ENCODE data around the gene KIF6.

The KIF6 gene

DNA sequence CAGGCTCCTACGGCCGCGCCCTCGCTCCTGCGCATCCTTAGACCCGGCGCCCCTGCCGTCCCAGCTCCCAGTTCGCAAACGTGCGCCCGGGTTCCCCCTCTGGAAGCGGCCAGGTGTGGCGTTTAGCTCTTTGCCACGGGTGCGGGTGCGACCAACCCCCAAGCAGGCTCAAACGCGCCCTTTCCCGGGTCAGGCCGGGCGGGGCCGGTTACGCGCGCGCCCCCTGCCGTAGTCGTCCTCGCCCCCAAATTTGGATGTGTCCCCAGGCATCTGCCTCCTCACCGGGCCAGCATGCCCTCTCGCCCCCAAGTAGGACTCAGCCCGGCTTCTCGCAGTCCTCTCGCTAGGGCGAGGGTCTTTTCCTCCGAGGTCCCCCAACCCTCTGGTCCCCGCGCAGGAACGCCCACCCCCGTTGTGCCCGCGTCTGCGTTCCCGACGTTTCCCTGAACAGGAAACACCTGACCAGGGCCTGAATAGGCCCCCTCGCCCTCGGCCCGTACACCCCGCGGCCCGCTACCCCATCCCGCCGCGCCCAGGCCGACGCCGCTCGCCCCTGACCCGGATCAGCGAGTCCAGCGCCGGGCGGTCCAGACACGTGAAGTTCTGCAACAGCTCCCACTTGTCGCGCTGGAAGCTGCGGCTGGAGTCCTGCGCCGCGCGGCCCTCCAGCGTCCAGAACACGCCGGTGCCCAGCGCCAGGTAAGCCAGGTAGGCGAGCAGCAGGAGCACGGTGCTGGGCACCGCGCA lies 411.5 kb downstream of the KIF6 start:
- Mint-ChIP-seq H3K27ac (ENCODE audit: low read depth) (no peak overlapping the region), H3K36me3 (ENCODE audit: insufficient read depth) (peaks cover 2% of the 10 kb centered on the region), H3K27me3 (peaks cover 70% of the 10 kb centered on the region), H3K9me3 (no peaks in the 10 kb centered on the region), H3K4me3 (peak overlapping the region; percentile 19), H3K4me1 (no peaks in the 10 kb centered on the region)
- no peak for ATAC-seq (replicated peaks; ENCODE audit: extremely low read depth, poor library complexity, severe bottlenecking)
- DNase-seq (ENCODE audit: low spot score in 2 of 2), result no peak

GRCh38 chr6:39312912-39313525 lies 412.2 kb downstream of the KIF6 start:
- ATAC-seq (replicated peaks; ENCODE audit: extremely low read depth, poor library complexity, severe bottlenecking) (no peak), DNase-seq (ENCODE audit: low spot score in 2 of 2) (no peak)
- Mint-ChIP-seq H3K27ac (ENCODE audit: low read depth) (no peak overlapping the region), H3K27me3 (peaks cover 64% of the 10 kb centered on the region), H3K9me3 (no peaks in the 10 kb centered on the region), H3K36me3 (ENCODE audit: insufficient read depth) (no peaks in the 10 kb centered on the region), H3K4me1 (no peaks in the 10 kb centered on the region), H3K4me3 (no peak overlapping the region)

- H3K36me3 Mint-ChIP-seq (ENCODE audit: insufficient read depth), result no peaks in the 10 kb centered on the region
These were observed 414.7 kb downstream of the KIF6 start for GRCh38 chr6:39310542-39310941.

GRCh38 chr6:39309942-39310531 lies 415.2 kb downstream of the KIF6 start:
- ATAC-seq (replicated peaks; ENCODE audit: extremely low read depth, poor library complexity, severe bottlenecking), result peak; percentile 28

More at GRCh38 chr6:39310542-39310941, 414.7 kb downstream of the KIF6 start:
- H3K4me3 Mint-ChIP-seq, result no peak overlapping the region
- no peaks in the 10 kb centered on the region for H3K4me1 Mint-ChIP-seq
- H3K27me3 Mint-ChIP-seq, result peaks cover 40% of the 10 kb centered on the region
- ATAC-seq (replicated peaks; ENCODE audit: extremely low read depth, poor library complexity, severe bottlenecking) (no peak), DNase-seq (ENCODE audit: low spot score in 2 of 2) (no peak)
- H3K9me3 Mint-ChIP-seq, result no peaks in the 10 kb centered on the region
- peak overlapping the region; percentile 16 for H3K27ac Mint-ChIP-seq (ENCODE audit: low read depth)

GRCh38 chr6:39307462-39307861 lies 417.7 kb downstream of the KIF6 start:
- DNase-seq (ENCODE audit: low spot score in 2 of 2), result no peak
- no peak for ATAC-seq (replicated peaks; ENCODE audit: extremely low read depth, poor library complexity, severe bottlenecking)
- Mint-ChIP-seq H3K4me1 (peaks cover 8% of the 10 kb centered on the region), H3K27me3 (peaks cover 27% of the 10 kb centered on the region), H3K9me3 (no peaks in the 10 kb centered on the region), H3K4me3 (no peak overlapping the region), H3K36me3 (ENCODE audit: insufficient read depth) (no peaks in the 10 kb centered on the region), H3K27ac (ENCODE audit: low read depth) (no peak overlapping the region)

More at GRCh38 chr6:39309942-39310531, 415.2 kb downstream of the KIF6 start:
- H3K27me3 Mint-ChIP-seq, result peaks cover 35% of the 10 kb centered on the region
- DNase-seq (ENCODE audit: low spot score in 2 of 2), result peak; percentile 25 to 38
- no peaks in the 10 kb centered on the region for H3K36me3 Mint-ChIP-seq (ENCODE audit: insufficient read depth)
- H3K27ac Mint-ChIP-seq (ENCODE audit: low read depth), result no peak overlapping the region
- H3K4me1 Mint-ChIP-seq, result no peaks in the 10 kb centered on the region
- H3K9me3 Mint-ChIP-seq, result no peaks in the 10 kb centered on the region
- H3K4me3 Mint-ChIP-seq, result no peak overlapping the region

GRCh38 chr6:39304951-39305350 lies 420.3 kb downstream of the KIF6 start:
- DNase-seq (ENCODE audit: low spot score in 2 of 2) (no peak), ATAC-seq (replicated peaks; ENCODE audit: extremely low read depth, poor library complexity, severe bottlenecking) (no peak)
- Mint-ChIP-seq H3K27ac (ENCODE audit: low read depth) (no peak overlapping the region), H3K9me3 (no peaks in the 10 kb centered on the region), H3K4me1 (peaks cover 11% of the 10 kb centered on the region), H3K4me3 (no peak overlapping the region), H3K36me3 (ENCODE audit: insufficient read depth) (no peaks in the 10 kb centered on the region), H3K27me3 (peaks cover 18% of the 10 kb centered on the region)

- no peaks in the 10 kb centered on the region for H3K36me3 Mint-ChIP-seq (ENCODE audit: insufficient read depth)
- no peak overlapping the region for H3K4me3 Mint-ChIP-seq
- H3K27ac Mint-ChIP-seq (ENCODE audit: low read depth), result no peak overlapping the region
- peaks cover 14% of the 10 kb centered on the region for H3K27me3 Mint-ChIP-seq
- DNase-seq (ENCODE audit: low spot score in 2 of 2) (no peak), ATAC-seq (replicated peaks; ENCODE audit: extremely low read depth, poor library complexity, severe bottlenecking) (no peak)
- peaks cover 11% of the 10 kb centered on the region for H3K4me1 Mint-ChIP-seq
- no peaks in the 10 kb centered on the region for H3K9me3 Mint-ChIP-seq
These were observed 421.6 kb downstream of the KIF6 start for GRCh38 chr6:39303425-39304153.

- peak; percentile 88 for ATAC-seq (replicated peaks; ENCODE audit: extremely low read depth, poor library complexity, severe bottlenecking)
These were observed 422.4 kb downstream of the KIF6 start for GRCh38 chr6:39302669-39303424.

GRCh38 chr6:39302011-39302410 lies 423.2 kb downstream of the KIF6 start:
- peaks cover 14% of the 10 kb centered on the region for H3K27me3 Mint-ChIP-seq
- H3K27ac Mint-ChIP-seq (ENCODE audit: low read depth), result no peak overlapping the region
- peaks cover 11% of the 10 kb centered on the region for H3K4me1 Mint-ChIP-seq
- no peaks in the 10 kb centered on the region for H3K9me3 Mint-ChIP-seq
- H3K4me3 Mint-ChIP-seq, result no peak overlapping the region
- DNase-seq (ENCODE audit: low spot score in 2 of 2) (no peak), ATAC-seq (replicated peaks; ENCODE audit: extremely low read depth, poor library complexity, severe bottlenecking) (no peak)
- H3K36me3 Mint-ChIP-seq (ENCODE audit: insufficient read depth), result no peaks in the 10 kb centered on the region

More at GRCh38 chr6:39302669-39303424, 422.4 kb downstream of the KIF6 start:
- peak; percentile 73 to 81 for DNase-seq (ENCODE audit: low spot score in 2 of 2)
- peaks cover 14% of the 10 kb centered on the region for H3K27me3 Mint-ChIP-seq
- no peaks in the 10 kb centered on the region for H3K36me3 Mint-ChIP-seq (ENCODE audit: insufficient read depth)
- no peaks in the 10 kb centered on the region for H3K9me3 Mint-ChIP-seq
- peaks cover 11% of the 10 kb centered on the region for H3K4me1 Mint-ChIP-seq
- H3K4me3 Mint-ChIP-seq, result peak overlapping the region; percentile 51
- no peak overlapping the region for H3K27ac Mint-ChIP-seq (ENCODE audit: low read depth)

- Mint-ChIP-seq H3K27ac (ENCODE audit: low read depth) (no peak overlapping the region), H3K36me3 (ENCODE audit: insufficient read depth) (no peaks in the 10 kb centered on the region), H3K27me3 (peaks cover 14% of the 10 kb centered on the region), H3K4me3 (no peak overlapping the region), H3K4me1 (peaks cover 11% of the 10 kb centered on the region), H3K9me3 (no peaks in the 10 kb centered on the region)
- DNase-seq (ENCODE audit: low spot score in 2 of 2) (no peak), ATAC-seq (replicated peaks; ENCODE audit: extremely low read depth, poor library complexity, severe bottlenecking) (no peak)
These were observed 423.6 kb downstream of the KIF6 start for GRCh38 chr6:39301606-39302005.

- Mint-ChIP-seq H3K27me3 (peaks cover 14% of the 10 kb centered on the region), H3K4me3 (no peak overlapping the region), H3K4me1 (peaks cover 11% of the 10 kb centered on the region), H3K9me3 (no peaks in the 10 kb centered on the region), H3K36me3 (ENCODE audit: insufficient read depth) (no peaks in the 10 kb centered on the region), H3K27ac (ENCODE audit: low read depth) (no peak overlapping the region)
- no peak for DNase-seq (ENCODE audit: low spot score in 2 of 2)
- no peak for ATAC-seq (replicated peaks; ENCODE audit: extremely low read depth, poor library complexity, severe bottlenecking)
These were observed 424.5 kb downstream of the KIF6 start for GRCh38 chr6:39300739-39301138.

- ATAC-seq (replicated peaks; ENCODE audit: extremely low read depth, poor library complexity, severe bottlenecking) (no peak), DNase-seq (ENCODE audit: low spot score in 2 of 2) (no peak)
- Mint-ChIP-seq H3K9me3 (no peaks in the 10 kb centered on the region), H3K36me3 (ENCODE audit: insufficient read depth) (no peaks in the 10 kb centered on the region), H3K27ac (ENCODE audit: low read depth) (no peak overlapping the region), H3K4me3 (no peak overlapping the region), H3K4me1 (peaks cover 9% of the 10 kb centered on the region), H3K27me3 (peaks cover 27% of the 10 kb centered on the region)
These were observed 427.1 kb downstream of the KIF6 start for GRCh38 chr6:39298061-39298460.
